Stimulated activated memory B cell treated with anti-CD40 and anti-IgM and Interleukin-4, amounts not matched to agents 10 μg/mL and 1 μg/mL and 100 μg/mL, for 72 hours (primary cell): ENCODE results near the gene SNRPA1.

ENCODE experiments used
- ATAC-seq: fragments of 150-1000 bp; cut with Tn5 transposase; 2 replicates; pipeline ENCODE4 v1.10.0; 2021
- H3K27ac Mint-ChIP-seq: one replicate; pipeline ENCODE4 v1.8.0; 2022; ENCODE audit warnings: mild to moderate bottlenecking, mixed read lengths
- H3K27me3 Mint-ChIP-seq: one replicate; pipeline ENCODE4 v1.8.0; 2022; ENCODE audit warnings: mixed read lengths
- H3K36me3 Mint-ChIP-seq: one replicate; pipeline ENCODE4 v1.8.0; 2022; ENCODE audit warnings: mixed read lengths
- H3K4me1 Mint-ChIP-seq: one replicate; pipeline ENCODE4 v1.8.0; 2022; ENCODE audit warnings: mixed read lengths
- H3K4me3 Mint-ChIP-seq: one replicate; pipeline ENCODE4 v1.8.0; 2022; ENCODE audit warnings: mild to moderate bottlenecking, moderate library complexity, mixed read lengths
- H3K9me3 Mint-ChIP-seq: one replicate; pipeline ENCODE4 v1.8.0; 2022; ENCODE audit warnings: mixed read lengths

The SNRPA1 gene

GRCh38 chr15:101286471-101287114, 8.5 kb downstream of the SNRPA1 start:
- Mint-ChIP-seq H3K4me1 (peaks cover 20% of the 10 kb centered on the region), H3K36me3 (peaks cover 38% of the 10 kb centered on the region)
- no peak for ATAC-seq

GRCh38 chr15:101283931-101284330, 11.1 kb downstream of the SNRPA1 start:
- Mint-ChIP-seq H3K4me1 (peaks cover 8% of the 10 kb centered on the region), H3K27me3 (no peaks in the 10 kb centered on the region), H3K27ac (no peak overlapping the region), H3K36me3 (peaks cover 51% of the 10 kb centered on the region), H3K4me3 (no peak overlapping the region), H3K9me3 (no peaks in the 10 kb centered on the region)
- ATAC-seq = no peak

More at GRCh38 chr15:101286471-101287114, 8.5 kb downstream of the SNRPA1 start:
- no peak overlapping the region for H3K4me3 Mint-ChIP-seq
- H3K27ac Mint-ChIP-seq = no peak overlapping the region
- no peaks in the 10 kb centered on the region for H3K9me3 Mint-ChIP-seq
- H3K27me3 Mint-ChIP-seq = no peaks in the 10 kb centered on the region

- no peaks in the 10 kb centered on the region for H3K9me3 Mint-ChIP-seq
- no peaks in the 10 kb centered on the region for H3K27me3 Mint-ChIP-seq
- ATAC-seq = no peak
- peaks cover 19% of the 10 kb centered on the region for H3K4me1 Mint-ChIP-seq
- no peak overlapping the region for H3K4me3 Mint-ChIP-seq
- peaks cover 34% of the 10 kb centered on the region for H3K36me3 Mint-ChIP-seq
- no peak overlapping the region for H3K27ac Mint-ChIP-seq
Measured at GRCh38 chr15:101280007-101280406, 15.0 kb downstream of the SNRPA1 start.

- H3K27me3 Mint-ChIP-seq = no peaks in the 10 kb centered on the region
- no peaks in the 10 kb centered on the region for H3K9me3 Mint-ChIP-seq
- peak overlapping the region; percentile 76 for H3K27ac Mint-ChIP-seq
Measured at GRCh38 chr15:101277943-101278564, 17.0 kb downstream of the SNRPA1 start.

GRCh38 chr15:101277038-101277822, 17.8 kb downstream of the SNRPA1 start, which contains the start of gene SELENOS:
SELENOS (minus strand) TSS chr15:101277485; CDS start chr15:101277417, 68 bp downstream.
- Mint-ChIP-seq H3K4me3 (peak within 1 kb of the TSS; percentile 96), H3K27me3 (no peaks in the 10 kb centered on the region), H3K36me3 (peaks cover 53% of the 10 kb centered on the region), H3K9me3 (no peaks in the 10 kb centered on the region), H3K4me1 (peaks cover 25% of the 10 kb centered on the region), H3K27ac (peak within 1 kb of the TSS; percentile 83)
- peak; percentile 98 for ATAC-seq

More at GRCh38 chr15:101277943-101278564, 17.0 kb downstream of the SNRPA1 start:
- Mint-ChIP-seq H3K4me3 (peak overlapping the region; percentile 96), H3K4me1 (peaks cover 25% of the 10 kb centered on the region), H3K36me3 (peaks cover 52% of the 10 kb centered on the region)
- no peak for ATAC-seq

- H3K27ac Mint-ChIP-seq = peak overlapping the region; percentile 83
- H3K9me3 Mint-ChIP-seq = no peaks in the 10 kb centered on the region
- no peaks in the 10 kb centered on the region for H3K27me3 Mint-ChIP-seq
- H3K4me1 Mint-ChIP-seq = peaks cover 25% of the 10 kb centered on the region
- ATAC-seq = peak; percentile 47
- H3K4me3 Mint-ChIP-seq = peak overlapping the region; percentile 96
- peaks cover 52% of the 10 kb centered on the region for H3K36me3 Mint-ChIP-seq
Measured at GRCh38 chr15:101276501-101277037, 18.5 kb downstream of the SNRPA1 start.

- Mint-ChIP-seq H3K4me3 (no peak overlapping the region), H3K27me3 (no peaks in the 10 kb centered on the region), H3K9me3 (no peaks in the 10 kb centered on the region), H3K36me3 (peaks cover 47% of the 10 kb centered on the region), H3K4me1 (peaks cover 25% of the 10 kb centered on the region), H3K27ac (no peak overlapping the region)
- no peak for ATAC-seq
Measured at GRCh38 chr15:101275018-101275417, 20.0 kb downstream of the SNRPA1 start.

- Mint-ChIP-seq H3K9me3 (no peaks in the 10 kb centered on the region), H3K4me1 (peaks cover 25% of the 10 kb centered on the region), H3K36me3 (peaks cover 54% of the 10 kb centered on the region), H3K27ac (no peak overlapping the region), H3K4me3 (no peak overlapping the region), H3K27me3 (no peaks in the 10 kb centered on the region)
- no peak for ATAC-seq
Measured at GRCh38 chr15:101273534-101273933, 21.5 kb downstream of the SNRPA1 start.

- Mint-ChIP-seq H3K27me3 (no peaks in the 10 kb centered on the region), H3K4me3 (no peak overlapping the region), H3K9me3 (no peaks in the 10 kb centered on the region), H3K27ac (no peak overlapping the region), H3K4me1 (peaks cover 19% of the 10 kb centered on the region), H3K36me3 (peaks cover 54% of the 10 kb centered on the region)
- ATAC-seq = no peak
Measured at GRCh38 chr15:101272584-101272983, 22.5 kb downstream of the SNRPA1 start.

GRCh38 chr15:101269479-101270223, 25.4 kb downstream of the SNRPA1 start:
- no peak overlapping the region for H3K27ac Mint-ChIP-seq
- H3K9me3 Mint-ChIP-seq = no peaks in the 10 kb centered on the region
- H3K36me3 Mint-ChIP-seq = peaks cover 49% of the 10 kb centered on the region
- no peak for ATAC-seq
- peaks cover 2% of the 10 kb centered on the region for H3K4me1 Mint-ChIP-seq
- H3K27me3 Mint-ChIP-seq = no peaks in the 10 kb centered on the region
- no peak overlapping the region for H3K4me3 Mint-ChIP-seq

- H3K27me3 Mint-ChIP-seq = peaks cover 9% of the 10 kb centered on the region
- ATAC-seq = no peak
Measured at GRCh38 chr15:101267320-101268104, 27.5 kb downstream of the SNRPA1 start.

GRCh38 chr15:101266787-101267186, 28.3 kb downstream of the SNRPA1 start:
- no peaks in the 10 kb centered on the region for H3K9me3 Mint-ChIP-seq
- H3K36me3 Mint-ChIP-seq = peaks cover 25% of the 10 kb centered on the region
- no peaks in the 10 kb centered on the region for H3K4me1 Mint-ChIP-seq
- H3K4me3 Mint-ChIP-seq = no peak overlapping the region
- peaks cover 9% of the 10 kb centered on the region for H3K27me3 Mint-ChIP-seq
- H3K27ac Mint-ChIP-seq = no peak overlapping the region
- no peak for ATAC-seq

More at GRCh38 chr15:101267320-101268104, 27.5 kb downstream of the SNRPA1 start:
- H3K27ac Mint-ChIP-seq = no peak overlapping the region
- peaks cover 30% of the 10 kb centered on the region for H3K36me3 Mint-ChIP-seq
- no peaks in the 10 kb centered on the region for H3K9me3 Mint-ChIP-seq
- H3K4me1 Mint-ChIP-seq = no peaks in the 10 kb centered on the region
- no peak overlapping the region for H3K4me3 Mint-ChIP-seq

GRCh38 chr15:101266034-101266433, 29.0 kb downstream of the SNRPA1 start:
- Mint-ChIP-seq H3K27me3 (peaks cover 9% of the 10 kb centered on the region), H3K4me1 (no peaks in the 10 kb centered on the region), H3K4me3 (no peak overlapping the region), H3K9me3 (no peaks in the 10 kb centered on the region), H3K36me3 (peaks cover 17% of the 10 kb centered on the region), H3K27ac (no peak overlapping the region)
- ATAC-seq = no peak
